G401 (cell line): ENCODE results near the gene TARS3. TPM values are rescaled to one million over a fixed set of nuclear protein-coding genes. Genes with fewer than 3 reads are reported as not detected.
"Not testable (repeated sequence)": the region's sequence is repeated elsewhere in the genome, so short reads cannot be mapped to it uniquely, and the experiment has no call there.

Experiments
- DNase-seq: peaks from one replicate; pipeline ENCODE4 v3.0.0-alpha.2; 2015; ENCODE audit warnings: low spot score
- in situ Hi-C: cut with HindIII; loops from 2 replicates; pipeline ENCODE4 v1.10.0; 2016; ENCODE audit warnings: low sequenced_read_pairs, mixed read lengths
- total RNA-seq: library from RNA; depleted of rRNA; stranded (reverse); fragments of >200 nt; shearing (Covaris generic); gene quantifications from 2 replicates; pipeline ENCODE4 v1.2.3, GENCODE V29; 2014; rRNA removed

TARS3 gene
- 13.2 and 15.5 TPM in 2 replicates for total RNA-seq

DNA sequence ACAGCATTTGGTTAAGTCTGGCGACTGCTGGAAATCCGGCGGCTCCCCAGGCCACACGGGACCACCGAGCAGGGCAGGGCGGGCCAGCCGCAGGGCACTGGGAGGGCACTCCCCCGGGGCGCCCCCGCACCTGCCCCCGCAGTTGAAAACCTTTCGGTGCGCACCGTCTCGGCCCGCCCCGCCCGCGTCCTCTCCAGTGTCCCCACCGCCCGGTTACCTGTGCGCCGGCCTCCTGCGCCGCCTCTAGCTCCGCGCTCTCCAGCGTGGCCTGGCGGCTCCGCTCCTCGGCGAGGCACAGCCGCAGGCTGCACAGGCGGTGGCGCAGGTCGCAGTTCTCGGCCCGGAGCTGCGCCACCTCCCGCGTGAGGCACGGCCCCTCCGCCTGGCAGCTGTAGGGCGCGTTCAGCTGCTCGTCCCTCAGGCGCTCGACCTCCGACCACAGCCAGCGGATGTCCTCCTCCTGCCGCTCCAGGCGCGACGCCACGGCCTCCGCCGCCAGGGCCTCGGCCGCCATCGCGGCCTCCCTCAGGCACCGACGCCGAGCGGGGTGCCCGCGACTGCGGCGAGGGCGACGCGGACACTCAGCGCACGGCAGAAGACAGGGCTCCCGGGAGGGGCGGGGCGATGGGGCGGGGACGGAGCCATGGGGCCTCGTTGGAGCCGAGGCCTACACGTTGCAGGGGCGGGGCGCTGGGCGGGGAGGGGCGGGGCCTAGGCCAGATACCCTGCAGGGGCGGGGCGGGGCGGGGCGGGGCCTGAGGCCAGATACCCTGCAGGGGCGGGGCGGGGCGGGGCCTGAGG is at the start of gene TARS3:
Gene TARS3, minus strand, starts transcription at position 600 of the 801 bp plus-strand sequence. Its CDS starts 86 bp downstream, at position 514.
- in situ Hi-C loops = no loop called here
- DNase-seq = peak; percentile 94

DNA sequence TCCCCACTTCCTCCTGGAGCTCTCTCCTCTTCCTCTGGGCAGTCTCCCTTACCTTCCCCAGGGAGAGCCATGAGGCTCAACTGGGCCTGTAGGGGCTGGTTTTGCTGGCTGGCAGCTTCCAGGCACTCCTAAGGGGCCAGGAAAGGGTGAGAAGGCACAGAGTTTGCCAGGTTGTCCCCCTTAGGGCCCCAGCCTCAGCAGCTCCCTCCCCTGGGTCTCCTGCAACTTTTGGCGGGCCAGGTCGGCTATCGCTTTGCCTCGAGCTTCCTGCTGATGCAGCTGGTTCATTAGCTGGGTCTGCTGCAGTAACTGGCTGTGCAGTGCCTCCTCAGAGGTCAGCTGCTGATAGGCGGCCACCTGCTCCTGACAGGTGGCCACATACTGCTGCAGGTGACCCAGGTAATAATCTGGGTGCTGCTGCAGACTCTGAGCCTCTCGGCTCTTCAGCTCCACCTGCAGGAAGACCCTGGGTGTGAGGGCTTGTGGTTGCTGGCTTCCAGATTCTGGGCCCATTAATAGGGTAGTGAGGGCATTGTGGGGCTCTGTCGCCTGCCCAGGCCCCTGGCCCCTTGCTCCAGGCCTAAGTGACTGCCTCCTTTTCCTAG is 49.3 kb upstream of the TARS3 start:
- DNase-seq = no peak
- in situ Hi-C loops = no loop called here

DNA sequence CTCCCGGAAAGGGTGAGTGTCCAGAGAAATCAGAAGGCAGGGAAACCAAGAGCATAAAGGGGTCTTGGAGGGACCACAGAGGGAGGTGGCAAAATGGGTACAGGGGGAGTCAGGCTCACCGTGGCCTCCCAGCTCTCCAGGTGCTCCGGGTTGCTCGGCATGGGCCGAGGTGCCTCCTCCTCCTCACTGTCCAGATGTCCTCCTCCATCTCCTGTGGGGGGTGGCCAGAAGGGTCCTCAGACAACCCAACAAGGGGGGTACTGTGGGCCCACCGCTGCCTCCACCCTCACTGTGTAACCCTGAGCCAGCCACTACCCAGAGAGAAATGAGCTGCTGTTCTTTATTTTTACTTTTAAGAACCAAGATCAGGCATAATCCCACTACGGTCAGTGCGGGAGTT is 48.6 kb upstream of the TARS3 start:
- no peak for DNase-seq
- in situ Hi-C loops = no loop called here

DNA sequence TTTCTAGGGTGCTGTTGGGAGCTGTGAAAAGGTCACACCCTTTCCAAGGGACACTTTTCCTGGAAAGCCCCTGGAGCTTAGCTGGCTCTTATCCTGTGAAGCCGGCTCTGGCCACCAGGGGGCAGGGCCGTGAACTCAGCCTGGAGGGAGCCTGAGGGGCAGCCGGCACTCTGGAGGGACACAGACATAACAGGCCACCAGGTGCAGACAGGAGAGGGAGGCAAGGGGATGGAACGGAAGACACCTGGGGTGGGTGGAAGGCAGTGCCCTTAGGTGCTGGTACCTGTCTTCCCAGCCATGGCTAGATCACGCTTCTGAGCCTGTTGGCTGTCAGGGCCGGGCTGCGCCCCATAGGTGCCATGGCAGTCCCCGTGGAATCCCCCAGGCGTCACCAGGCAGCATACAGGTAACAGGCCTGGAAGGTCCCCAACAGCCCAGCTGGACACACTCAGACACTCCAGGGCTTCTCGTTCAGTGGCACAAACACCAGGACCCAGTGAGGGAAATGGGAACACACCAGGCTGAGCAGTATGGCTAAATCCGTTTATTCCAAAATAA is 42.9 kb upstream of the TARS3 start:
- not testable (repeated sequence) for DNase-seq

DNA sequence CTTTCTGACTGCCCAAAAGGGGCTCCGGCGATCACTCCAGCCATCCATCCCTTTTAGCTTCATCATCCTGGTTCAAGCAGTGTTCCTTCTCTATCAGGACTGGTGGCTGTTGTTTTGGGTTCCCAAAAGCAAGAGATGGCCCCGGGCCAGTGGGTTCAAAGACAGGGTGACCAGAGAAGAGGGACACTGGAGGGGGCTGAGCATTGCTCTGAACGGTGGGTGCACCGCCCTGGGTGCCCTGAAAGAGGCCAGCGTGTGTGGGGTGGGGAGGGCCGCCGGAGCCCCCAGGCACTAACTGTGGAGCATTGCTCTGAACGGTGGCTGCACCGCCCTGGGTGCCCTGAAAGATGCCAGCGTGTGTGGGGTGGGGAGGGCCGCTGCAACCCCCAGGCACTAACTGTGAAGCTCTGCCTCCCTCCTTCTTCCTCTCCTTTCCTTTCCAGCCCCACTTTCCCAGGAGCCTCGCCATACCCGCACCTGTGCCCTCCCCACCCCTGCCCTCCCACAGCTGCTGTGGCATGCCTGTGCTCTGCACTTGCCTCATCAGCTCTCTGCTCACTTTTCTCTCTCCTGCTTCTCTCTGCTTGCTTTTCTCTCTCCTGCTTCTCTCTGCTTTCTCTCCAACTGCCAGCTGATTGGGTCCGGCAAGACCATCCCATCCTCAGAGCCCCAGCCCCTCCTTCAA is 41.6 kb upstream of the TARS3 start:
- DNase-seq = no peak
- in situ Hi-C loops = no loop called here

More for the DNA sequence above, 42.9 kb upstream of the TARS3 start:
- in situ Hi-C loops = not testable (repeated sequence)

DNA sequence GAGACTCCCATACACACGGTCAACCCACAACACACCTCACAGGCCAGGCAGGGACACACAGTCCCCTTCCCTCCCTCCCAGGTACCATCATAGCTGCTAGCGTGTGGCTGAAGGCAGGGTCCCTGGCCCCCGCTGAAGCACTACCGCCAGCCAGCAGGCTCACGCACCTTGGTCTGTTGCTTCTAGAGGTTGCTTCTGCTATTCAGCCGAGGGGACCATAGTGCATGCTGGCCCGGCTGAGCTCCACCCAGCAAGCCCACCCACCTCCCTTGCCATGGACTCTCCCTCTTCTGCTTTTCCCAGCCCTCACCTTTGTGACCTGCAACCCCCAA is 41.0 kb upstream of the TARS3 start:
- in situ Hi-C loops, DNase-seq: not testable (repeated sequence)

DNA sequence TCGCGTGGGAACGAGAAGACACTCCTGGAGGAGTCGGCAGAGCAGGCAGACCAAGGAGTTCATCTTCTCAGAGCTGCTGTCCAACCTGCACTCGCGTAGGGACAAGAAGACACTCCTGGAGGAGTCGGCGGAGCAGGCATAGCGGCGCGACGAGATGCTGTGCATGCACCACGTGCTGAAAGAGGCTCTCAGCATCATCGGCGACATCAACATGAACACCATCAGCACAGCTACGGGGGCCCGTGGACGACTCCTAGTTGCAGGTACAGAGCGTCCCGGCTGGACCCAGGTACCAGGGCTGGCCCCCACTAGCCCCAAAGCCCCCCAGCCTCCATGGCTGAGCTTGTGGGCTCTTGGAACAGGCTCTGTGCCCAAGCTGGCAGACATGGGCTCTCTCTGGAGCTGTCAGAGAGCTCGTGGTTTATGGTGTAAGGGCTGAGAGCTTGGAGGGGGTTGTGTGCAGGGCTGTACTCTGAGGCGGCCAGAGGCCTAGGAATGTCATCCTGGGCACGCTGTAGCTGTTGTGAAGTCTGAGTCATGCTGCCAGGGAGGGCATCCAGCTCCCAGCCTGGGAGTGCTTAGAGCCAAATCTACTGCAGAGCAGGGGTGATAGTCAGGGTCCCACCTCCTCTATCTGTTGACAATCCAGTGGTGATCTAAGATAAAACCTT is 40.5 kb upstream of the TARS3 start:
- DNase-seq, in situ Hi-C loops: not testable (repeated sequence)

DNA sequence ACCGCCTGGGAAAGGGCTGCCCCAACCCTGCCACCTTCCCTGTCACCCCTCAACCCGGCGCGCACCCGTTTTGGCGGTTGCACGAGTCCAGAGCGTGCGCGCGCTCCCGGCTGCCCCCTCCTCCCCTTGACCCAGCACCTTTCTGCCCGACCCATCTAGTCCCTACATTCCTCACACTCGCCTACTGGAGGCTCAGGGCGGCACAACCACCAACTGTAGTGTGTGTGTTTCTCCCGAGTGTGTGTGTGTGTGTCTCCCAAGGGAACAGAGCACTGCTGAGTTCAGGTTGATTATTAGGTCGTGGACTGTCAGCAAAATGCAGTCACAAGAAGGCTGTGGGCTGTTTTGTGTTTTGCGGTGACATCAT is 22.4 kb upstream of the TARS3 start:
- in situ Hi-C loops, DNase-seq: not testable (repeated sequence)

DNA sequence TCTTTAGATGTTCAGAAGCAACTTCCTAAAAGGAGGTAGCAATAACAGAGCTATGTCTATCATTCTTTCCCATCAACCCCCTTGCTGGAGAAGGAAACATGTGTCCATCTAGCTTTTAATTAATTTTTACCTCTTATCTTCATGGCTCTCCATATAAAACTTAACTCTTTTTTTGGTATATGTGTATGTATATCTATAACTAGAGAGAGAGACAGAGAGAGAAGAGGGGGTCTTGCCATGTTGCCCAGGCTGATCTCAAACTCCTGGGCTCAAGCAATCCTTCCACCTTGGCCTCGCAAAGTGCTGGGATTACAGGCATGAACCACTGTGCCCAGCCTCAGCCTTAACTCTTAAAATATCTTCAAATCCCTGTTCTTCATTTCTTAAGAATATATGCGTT is 10.6 kb upstream of the TARS3 start:
- in situ Hi-C loops = not testable (repeated sequence)

DNA sequence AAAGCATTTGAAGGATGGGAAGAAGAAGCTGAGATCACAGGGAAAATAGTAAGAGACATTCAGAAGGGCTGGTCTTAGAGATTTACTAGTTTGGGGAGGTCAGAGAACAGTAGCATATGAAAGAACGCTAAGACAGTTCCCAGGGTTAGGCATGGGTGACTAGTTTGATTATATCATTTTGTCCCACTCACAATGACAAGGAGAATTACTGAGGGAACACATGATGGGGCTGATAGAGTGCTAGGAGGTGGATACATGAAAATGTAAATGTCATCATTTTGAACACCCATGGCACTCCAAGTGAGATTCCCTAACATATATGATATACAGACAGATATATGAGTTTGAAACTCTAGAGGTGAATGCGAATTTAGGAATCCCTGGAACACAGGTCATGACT is 9.3 kb upstream of the TARS3 start:
- in situ Hi-C loops = no loop called here
- DNase-seq = no peak

More for the DNA sequence above, 10.6 kb upstream of the TARS3 start:
- DNase-seq = not testable (repeated sequence)

DNA sequence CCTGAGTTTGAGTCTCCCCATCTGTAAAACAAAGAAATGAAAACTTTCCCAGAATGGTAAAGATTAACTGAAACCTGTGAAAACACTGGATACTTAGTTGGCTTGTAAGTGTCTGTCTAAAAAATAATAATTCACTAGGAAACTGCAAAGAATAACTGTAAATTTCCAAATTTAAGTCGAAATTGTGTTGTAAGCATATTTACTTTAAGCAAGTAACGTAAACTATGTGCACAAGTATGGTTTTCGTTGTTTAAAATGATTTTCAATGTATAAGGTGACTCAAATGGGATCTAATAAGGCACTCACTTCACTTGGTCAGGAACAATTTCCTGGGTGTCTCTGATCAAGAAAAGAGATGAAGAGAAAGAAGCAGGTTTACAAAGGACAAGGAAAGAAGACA is 8.5 kb upstream of the TARS3 start:
- in situ Hi-C loops = no loop called here

DNA sequence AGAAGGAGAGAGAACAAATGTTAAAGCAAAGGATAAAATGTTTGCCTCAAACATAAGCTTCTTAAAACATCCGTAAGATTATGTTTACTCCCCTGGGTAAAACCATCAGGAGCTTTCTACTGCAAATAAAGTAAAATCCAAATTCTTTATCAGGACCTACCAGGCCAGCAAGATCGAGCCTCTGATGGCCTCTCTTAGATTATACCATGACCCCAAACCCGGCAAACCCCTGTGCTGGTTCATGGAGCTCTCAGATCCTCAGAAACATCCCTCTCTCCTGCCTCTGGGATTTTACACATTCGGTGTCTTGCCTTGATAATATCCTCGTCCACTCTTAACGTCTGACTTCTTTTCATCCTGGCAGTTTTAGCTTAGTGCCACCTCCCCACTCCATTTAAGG is 7.5 kb upstream of the TARS3 start:
- in situ Hi-C loops = no loop called here
- DNase-seq = no peak

More for the DNA sequence above, 8.5 kb upstream of the TARS3 start:
- no peak for DNase-seq

DNA sequence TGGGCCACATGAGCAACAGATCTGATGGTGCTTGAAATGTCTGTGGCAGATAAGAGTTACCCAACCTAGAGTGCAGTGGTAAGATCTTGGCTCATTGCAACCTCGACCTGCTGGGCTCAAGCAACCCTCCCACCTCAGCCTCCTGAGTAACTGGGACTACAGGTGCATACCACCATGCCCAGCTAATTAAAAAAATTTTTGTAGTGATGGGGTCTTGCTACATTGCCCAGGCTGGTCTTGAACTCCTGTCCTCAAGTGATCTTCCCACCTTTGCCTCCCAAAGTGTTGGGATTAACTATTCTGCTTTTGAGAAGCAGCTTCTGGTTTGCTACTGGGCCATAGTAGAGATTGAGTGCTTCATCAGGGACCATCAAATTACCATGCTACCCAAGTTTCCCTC is 2.9 kb upstream of the TARS3 start:
- in situ Hi-C loops = no loop called here

DNA sequence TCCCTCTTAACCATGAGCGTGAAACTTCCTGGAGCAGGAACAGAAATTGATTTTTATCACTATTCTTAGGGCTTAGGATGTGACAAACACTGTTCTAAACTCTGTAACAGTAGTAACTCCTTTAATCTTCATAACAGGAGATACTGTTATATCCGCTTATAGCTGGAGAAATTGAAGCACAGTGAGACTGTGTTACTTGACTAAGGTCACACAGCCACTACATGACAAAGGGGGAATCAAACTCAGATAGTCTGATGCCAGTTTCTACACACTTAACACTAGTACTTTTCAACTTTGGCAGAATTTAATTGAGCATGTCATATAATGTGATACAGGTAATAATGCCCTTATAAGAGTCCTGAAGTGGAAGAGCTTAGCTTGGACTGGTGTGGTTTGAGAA is 800 bp upstream of the TARS3 start:
- no peak for DNase-seq
- in situ Hi-C loops = no loop called here

More for the DNA sequence above, 2.9 kb upstream of the TARS3 start:
- DNase-seq = no peak

DNA sequence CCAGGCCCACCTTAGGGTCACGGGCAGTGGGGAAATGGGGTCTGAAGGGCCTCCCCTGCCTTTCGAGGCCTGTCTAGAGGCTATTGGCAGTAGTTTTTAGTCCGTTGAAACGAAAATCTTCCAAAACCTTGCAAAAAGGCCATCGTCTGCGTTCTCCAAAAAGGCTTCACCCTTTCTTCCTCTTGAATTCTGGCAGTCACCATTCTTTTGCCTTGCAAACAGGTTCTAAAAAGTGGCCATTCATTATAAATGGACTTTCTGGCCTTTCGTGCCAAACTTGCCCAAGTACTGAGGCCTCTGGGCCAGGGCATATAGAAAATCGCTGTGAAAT is 367 bp upstream of the TARS3 start:
- in situ Hi-C loops = no loop called here
- DNase-seq = no peak

DNA sequence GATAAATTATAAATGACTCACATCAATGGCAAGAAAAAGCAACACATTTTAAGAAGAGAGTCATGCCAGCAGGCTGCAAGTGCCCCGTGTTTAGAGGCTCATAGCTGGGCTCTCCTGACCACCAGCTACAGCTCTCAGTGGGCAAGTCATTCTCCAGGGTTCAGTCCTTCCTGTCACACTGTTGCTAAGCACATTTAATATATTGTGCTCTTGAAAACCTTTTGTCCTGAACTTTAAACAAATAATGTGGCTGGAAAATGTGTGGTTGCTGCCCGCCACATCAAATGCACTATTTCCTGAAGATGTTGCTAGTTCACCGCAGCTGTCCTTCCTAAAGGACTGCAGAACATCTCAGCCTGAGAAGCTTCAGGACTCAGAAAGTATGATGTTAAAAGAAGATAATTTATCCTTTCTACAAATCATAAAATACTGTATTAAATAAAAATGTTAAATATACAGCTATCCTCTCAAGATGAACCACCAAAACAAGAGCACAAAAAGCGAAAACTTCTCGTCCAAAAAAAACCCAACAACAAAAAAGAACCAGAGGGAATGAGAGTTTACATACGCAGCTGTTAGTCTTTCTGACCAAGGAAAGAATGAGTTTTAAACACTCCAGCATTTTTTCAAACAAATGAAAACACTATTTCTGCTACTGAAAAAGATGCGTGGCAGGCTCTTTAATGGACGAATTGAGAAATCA is 951 bp downstream of the TARS3 start:
- peak; percentile 10 for DNase-seq
- in situ Hi-C loops = no loop called here

DNA sequence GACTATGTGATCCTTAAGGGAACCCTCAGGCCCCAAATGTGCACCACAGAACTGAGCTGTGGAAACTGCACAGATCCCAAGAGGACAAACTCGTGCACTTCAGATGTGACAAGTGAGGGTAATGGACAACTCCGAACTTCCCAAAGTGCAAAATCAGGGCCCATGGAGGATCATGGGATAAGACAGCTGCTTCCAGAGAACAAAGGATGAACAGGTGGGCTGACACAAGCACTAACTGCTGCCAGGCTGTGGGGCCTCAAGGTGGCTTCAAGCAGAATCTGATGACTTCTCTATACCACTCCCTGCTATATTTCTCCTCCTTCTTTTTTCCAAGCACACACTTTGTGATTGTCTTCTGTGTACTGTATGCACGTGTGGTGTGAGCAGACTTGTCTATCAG is 5.4 kb downstream of the TARS3 start:
- no peak for DNase-seq
- in situ Hi-C loops = no loop called here

DNA sequence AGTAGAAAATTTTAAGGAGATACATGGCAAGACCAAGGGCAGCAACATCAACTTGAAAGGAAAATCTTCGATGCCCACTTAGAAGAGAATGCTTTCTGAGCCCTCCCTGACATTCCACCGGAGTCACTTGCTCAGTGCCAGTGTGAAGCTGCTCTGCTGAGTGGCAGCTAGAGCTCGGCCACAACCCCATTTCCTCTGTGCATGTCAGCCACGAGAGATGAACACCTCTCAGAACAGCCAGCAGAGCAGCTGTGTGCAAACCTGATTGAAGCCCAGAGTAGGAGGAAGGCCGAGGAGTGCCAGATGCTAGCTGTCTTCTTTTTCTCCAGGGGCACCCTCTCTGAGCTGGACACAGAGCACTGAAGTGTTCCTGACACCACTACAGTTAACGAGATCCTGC is 12.2 kb downstream of the TARS3 start:
- in situ Hi-C loops = no loop called here
- no peak for DNase-seq

DNA sequence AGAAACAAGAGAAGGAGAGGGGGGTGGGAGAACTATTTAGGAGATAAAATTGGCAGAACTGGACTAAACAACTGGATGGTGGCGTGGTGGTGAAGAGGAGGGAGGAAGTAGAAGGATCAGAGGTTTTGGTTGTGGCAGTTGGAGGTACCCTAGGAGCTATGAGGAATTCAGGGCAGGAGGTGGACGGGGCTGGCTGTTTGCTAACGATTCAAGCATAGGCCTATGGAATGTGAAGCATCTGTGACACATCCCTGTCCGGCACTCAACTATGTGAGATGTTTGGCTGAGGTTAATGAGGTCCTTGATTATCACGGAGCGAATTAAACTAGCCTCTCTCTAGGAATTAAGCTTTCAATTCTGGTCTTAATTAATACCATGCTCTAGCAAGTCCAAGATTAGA is 13.5 kb downstream of the TARS3 start:
- no peak for DNase-seq
- in situ Hi-C loops = no loop called here
